ENCODE measurements around the gene AP1AR. TPM values are rescaled to one million over a fixed set of nuclear protein-coding genes. Genes with fewer than 3 reads are reported as not detected.

The AP1AR gene
- polyA plus RNA-seq, 2 of the 4 experiments (the other 2 are of a cell fraction), result 16.0 to 34.6 TPM

GRCh38 chr4:112234952-112235609, 3.5 kb downstream of the AP1AR start:
- Histone ChIP-seq H3K27ac (no peak overlapping the region), H3K9me3 (no peaks in the 10 kb centered on the region), H3K4me2 (peak overlapping the region; percentile 16; the same call in 1 of the 3 replicates), H3K4me1 (peaks cover 25% of the 10 kb centered on the region; the same call in 2 of the 3 replicates), H3K4me3 (no peak overlapping the region)
- no peak for ATAC-seq
- ChIA-PET CTCF (interaction anchor here (0.8 to 11.5 kb wide), 11 partner anchors 10 to 134 kb away, joined by 3 to 128 read pairs (median 4); no protein-coding TSS in a partner anchor), POLR2A (no interaction called here)
- 35% methylated on average over 3 of the region's 3 CpGs for WGBS (ENCODE audit: missing lambda C conversion rate)
- peak; percentile 46 to 69 for DNase-seq (ENCODE audit: low read depth in 1 of 2, low spot score in 1 of 2)
- no peak for FAIRE-seq
- TF ChIP-seq SMC3 (IDR thresholded peaks at IDR 0.05), result peak; percentile 85
- TF ChIP-seq TP53 (CRISPR knock-in tag; IDR thresholded peaks at IDR 0.05), result no peak
- TF ChIP-seq KDM5A (IDR thresholded peaks at IDR 0.05), result no peak
- peak; percentile 70 to 75 for TF ChIP-seq RAD21 (conservative IDR thresholded peaks at IDR 0.05 in 1 of 2, IDR thresholded peaks at IDR 0.05 in 1 of 2)
- no peak for TF ChIP-seq JUNB (IDR thresholded peaks at IDR 0.05)
- no peak for TF ChIP-seq EHMT2 (IDR thresholded peaks at IDR 0.05; ENCODE audit: low read depth)
- TF ChIP-seq ZFP36 (IDR thresholded peaks at IDR 0.05; ENCODE audit: borderline replicate concordance, partially characterized antibody), result no peak
- no peak for TF ChIP-seq USF2 (IDR thresholded peaks at IDR 0.05)
- TF ChIP-seq NR3C1 (IDR thresholded peaks at IDR 0.05), result no peak
- TF ChIP-seq SREBF2 (IDR thresholded peaks at IDR 0.05), result no peak
- TF ChIP-seq POLR2AphosphoS2 (conservative IDR thresholded peaks at IDR 0.05; ENCODE audit: low read length), result no peak
- no peak for TF ChIP-seq CEBPB (IDR thresholded peaks at IDR 0.05)
- TF ChIP-seq POLR2A (IDR thresholded peaks at IDR 0.05; ENCODE audit: low read length), result no peak
- TF ChIP-seq GATA3 (IDR thresholded peaks at IDR 0.05; ENCODE audit: borderline replicate concordance), result no peak
- TF ChIP-seq MAZ (IDR thresholded peaks at IDR 0.05; ENCODE audit: borderline replicate concordance, low read depth, low read length), result no peak
- peak; percentile 82 for TF ChIP-seq CTCF (IDR thresholded peaks at IDR 0.05)
- peak; percentile 21; the same call in 1 of the 2 replicates for TF ChIP-seq FOSL2 (IDR thresholded peaks at IDR 0.05)
- peak; percentile 89 for TF ChIP-seq FOSL2 (CRISPR knock-in tag; IDR thresholded peaks at IDR 0.05)

GRCh38 chr4:112236040-112236439, 4.5 kb downstream of the AP1AR start:
- peaks cover 21% of the 10 kb centered on the region; the same call in 2 of the 3 replicates for H3K4me1 ChIP-seq
- WGBS (ENCODE audit: missing lambda C conversion rate), result 84% methylated on average over 2 of the region's 2 CpGs
- no peak for DNase-seq (ENCODE audit: low read depth in 1 of 2, low spot score in 1 of 2)
- CTCF ChIA-PET, result interaction anchor here (0.8 to 11.5 kb wide), 8 partner anchors 9 to 135 kb away, joined by 3 to 128 read pairs (median 6); partner anchors contain the start of gene FAM241A
- H3K9me3 ChIP-seq, result no peaks in the 10 kb centered on the region
- H3K4me2 ChIP-seq, result no peak overlapping the region
- no peak for FAIRE-seq
- TF ChIP-seq CHD4 (IDR thresholded peaks at IDR 0.05; ENCODE audit: borderline replicate concordance) (no peak), MAFK (IDR thresholded peaks at IDR 0.05; ENCODE audit: partially characterized antibody) (peak; percentile 85)
- H3K27ac ChIP-seq, result no peak overlapping the region
- no peak for ATAC-seq
- POLR2A ChIA-PET, result no interaction called here
- H3K4me3 ChIP-seq, result no peak overlapping the region

- H3K9me3 ChIP-seq, result no peaks in the 10 kb centered on the region
- no peak overlapping the region for H3K27ac ChIP-seq
- DNase-seq (ENCODE audit: low read depth in 1 of 2, low spot score in 1 of 2), result no peak
- FAIRE-seq, result no peak
- H3K4me3 ChIP-seq, result no peak overlapping the region
- peaks cover 10% of the 10 kb centered on the region; the same call in 1 of the 3 replicates for H3K4me1 ChIP-seq
- CTCF ChIA-PET, result interaction anchor here (1.6 to 11.5 kb wide), 2 partner anchors 24 to 137 kb away, joined by 5 to 128 read pairs; no protein-coding TSS in a partner anchor
- H3K4me2 ChIP-seq, result no peak overlapping the region
- POLR2A ChIA-PET, result no interaction called here
- TF ChIP-seq HDAC2 (IDR thresholded peaks at IDR 0.05) (no peak), ZFP36 (IDR thresholded peaks at IDR 0.05; ENCODE audit: borderline replicate concordance, partially characterized antibody) (no peak)
- no peak for ATAC-seq
- WGBS (ENCODE audit: missing lambda C conversion rate), result 92% methylated on average over 2 of the region's 2 CpGs
Measured at GRCh38 chr4:112238833-112239232, 7.2 kb downstream of the AP1AR start.
